ENCODE data around the gene OSBPL10.

DNA sequence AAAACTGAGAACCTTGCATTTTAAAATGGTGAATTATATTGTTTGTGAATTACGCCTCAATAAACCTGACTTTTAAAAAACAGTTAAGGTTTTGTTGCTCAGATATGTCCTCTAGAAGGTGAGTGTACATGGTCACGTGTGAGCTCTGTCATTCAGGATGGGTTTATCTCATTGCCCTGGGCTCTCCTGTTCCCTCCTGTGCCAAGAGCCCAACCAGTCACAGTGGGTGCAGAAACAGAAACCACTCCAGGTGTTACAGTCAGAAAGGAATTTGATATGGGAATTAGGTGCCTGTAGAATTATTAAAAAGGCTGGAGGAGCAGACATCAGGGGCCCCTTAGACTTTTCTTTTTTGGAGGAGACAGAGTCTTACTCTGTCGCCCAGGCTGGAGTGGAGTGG lies 252.0 kb downstream of the OSBPL10 start:
- TF ChIP-seq, protein P1, sequence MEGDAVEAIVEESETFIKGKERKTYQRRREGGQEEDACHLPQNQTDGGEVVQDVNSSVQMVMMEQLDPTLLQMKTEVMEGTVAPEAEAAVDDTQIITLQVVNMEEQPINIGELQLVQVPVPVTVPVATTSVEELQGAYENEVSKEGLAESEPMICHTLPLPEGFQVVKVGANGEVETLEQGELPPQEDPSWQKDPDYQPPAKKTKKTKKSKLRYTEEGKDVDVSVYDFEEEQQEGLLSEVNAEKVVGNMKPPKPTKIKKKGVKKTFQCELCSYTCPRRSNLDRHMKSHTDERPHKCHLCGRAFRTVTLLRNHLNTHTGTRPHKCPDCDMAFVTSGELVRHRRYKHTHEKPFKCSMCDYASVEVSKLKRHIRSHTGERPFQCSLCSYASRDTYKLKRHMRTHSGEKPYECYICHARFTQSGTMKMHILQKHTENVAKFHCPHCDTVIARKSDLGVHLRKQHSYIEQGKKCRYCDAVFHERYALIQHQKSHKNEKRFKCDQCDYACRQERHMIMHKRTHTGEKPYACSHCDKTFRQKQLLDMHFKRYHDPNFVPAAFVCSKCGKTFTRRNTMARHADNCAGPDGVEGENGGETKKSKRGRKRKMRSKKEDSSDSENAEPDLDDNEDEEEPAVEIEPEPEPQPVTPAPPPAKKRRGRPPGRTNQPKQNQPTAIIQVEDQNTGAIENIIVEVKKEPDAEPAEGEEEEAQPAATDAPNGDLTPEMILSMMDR (IDR thresholded peaks at IDR 0.05; ENCODE audit: control extremely low read depth in 1 of 3, insufficient read depth in 1 of 3, low read depth in 1 of 3, low read length in 3 of 3): no peak
- no peak for TF ChIP-seq PHF8 (conservative IDR thresholded peaks at IDR 0.05; ENCODE audit: low read depth, low read length)
- no peak for TF ChIP-seq POLR2A (IDR thresholded peaks at IDR 0.05; ENCODE audit: control extremely low read depth in 1 of 2, low read depth in 2 of 2, low read length in 2 of 2)
- TF ChIP-seq TAF1 (IDR thresholded peaks at IDR 0.05; ENCODE audit: low read depth, low read length): no peak
- no peak for TF ChIP-seq EZH2 (IDR thresholded peaks at IDR 0.05; ENCODE audit: low read depth, low read length, severe bottlenecking)
